ENCODE measurements around the gene CXCL12.

Gene CXCL12

GRCh38 chr10:44352316-44353127 is 32.4 kb downstream of the CXCL12 start:
- no peak for TF ChIP-seq ZFX (IDR thresholded peaks at IDR 0.05)
- TF ChIP-seq CTCF (conservative IDR thresholded peaks at IDR 0.05) = no peak
- H3K27ac ChIP-seq = no peak overlapping the region

GRCh38 chr10:44348496-44348895 is 36.4 kb downstream of the CXCL12 start:
- no peak for TF ChIP-seq CTCF (conservative IDR thresholded peaks at IDR 0.05)
- no peak for TF ChIP-seq ZFX (IDR thresholded peaks at IDR 0.05)
- H3K27ac ChIP-seq = no peak overlapping the region

- no peak overlapping the region for H3K27ac ChIP-seq
- no peak for TF ChIP-seq ZFX (IDR thresholded peaks at IDR 0.05)
- no peak for TF ChIP-seq CTCF (conservative IDR thresholded peaks at IDR 0.05)
Measured at GRCh38 chr10:44347609-44348400, 37.1 kb downstream of the CXCL12 start.

- TF ChIP-seq CTCF (conservative IDR thresholded peaks at IDR 0.05) = no peak
- no peak for TF ChIP-seq ZFX (IDR thresholded peaks at IDR 0.05)
Measured at GRCh38 chr10:44344727-44345126, 40.2 kb downstream of the CXCL12 start.

GRCh38 chr10:44343843-44344242 is 41.1 kb downstream of the CXCL12 start:
- TF ChIP-seq ZFX (IDR thresholded peaks at IDR 0.05) (no peak), CTCF (conservative IDR thresholded peaks at IDR 0.05) (peak; percentile 24)
- H3K27ac ChIP-seq = no peak overlapping the region

More at GRCh38 chr10:44344727-44345126, 40.2 kb downstream of the CXCL12 start:
- H3K27ac ChIP-seq = no peak overlapping the region

- no peak overlapping the region for H3K27ac ChIP-seq
- TF ChIP-seq ZFX (IDR thresholded peaks at IDR 0.05) (no peak), CTCF (conservative IDR thresholded peaks at IDR 0.05) (no peak)
Measured at GRCh38 chr10:44341886-44342285, 43.0 kb downstream of the CXCL12 start.

- TF ChIP-seq CTCF (conservative IDR thresholded peaks at IDR 0.05) (no peak), ZFX (IDR thresholded peaks at IDR 0.05) (no peak)
- no peak overlapping the region for H3K27ac ChIP-seq
Measured at GRCh38 chr10:44340557-44340956, 44.3 kb downstream of the CXCL12 start.
